DOHH2 (cell line): ENCODE data around the gene MSRB3.

Experiments
- EZH2phosphoT487 ChIP-seq: fragments of 200-600 bp; sonication (generic); IDR thresholded peaks from 2 replicates; pipeline ENCODE4 v1.6.1; 2017; ENCODE audit warnings: borderline replicate concordance, mild to moderate bottlenecking, antibody characterized with exemption, low read length, moderate library complexity, mixed read lengths
- TF ChIP-seq, protein P1 (sequence below): fragments of 200-600 bp; sonication (generic); IDR thresholded peaks from one replicate; pipeline ENCODE4 v1.5.1; 2014; ENCODE audit warnings: antibody characterized with exemption, mild to moderate bottlenecking, low read depth, low read length; ENCODE audit not compliant: poor library complexity, severe bottlenecking

DNA sequence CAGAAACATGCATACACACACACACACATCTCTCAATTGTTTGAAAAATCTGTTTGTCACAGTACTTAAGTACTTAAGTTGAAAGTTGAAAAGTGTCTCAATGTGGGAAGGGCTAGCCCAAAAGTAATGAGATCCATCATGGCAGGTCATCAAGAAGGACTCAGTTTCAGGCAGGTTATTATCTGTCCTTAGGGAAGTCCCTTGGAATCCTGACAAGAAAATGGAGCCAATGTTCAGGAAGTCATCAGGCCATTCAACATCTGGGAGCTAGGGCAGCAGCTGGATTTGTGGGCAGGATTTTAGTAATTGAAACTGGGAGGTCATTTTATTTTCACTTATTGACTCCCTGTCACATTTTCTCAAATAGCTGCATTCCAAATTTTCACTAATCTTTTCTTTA, 56.0 kb downstream of the MSRB3 start:
- TF ChIP-seq, protein P1, sequence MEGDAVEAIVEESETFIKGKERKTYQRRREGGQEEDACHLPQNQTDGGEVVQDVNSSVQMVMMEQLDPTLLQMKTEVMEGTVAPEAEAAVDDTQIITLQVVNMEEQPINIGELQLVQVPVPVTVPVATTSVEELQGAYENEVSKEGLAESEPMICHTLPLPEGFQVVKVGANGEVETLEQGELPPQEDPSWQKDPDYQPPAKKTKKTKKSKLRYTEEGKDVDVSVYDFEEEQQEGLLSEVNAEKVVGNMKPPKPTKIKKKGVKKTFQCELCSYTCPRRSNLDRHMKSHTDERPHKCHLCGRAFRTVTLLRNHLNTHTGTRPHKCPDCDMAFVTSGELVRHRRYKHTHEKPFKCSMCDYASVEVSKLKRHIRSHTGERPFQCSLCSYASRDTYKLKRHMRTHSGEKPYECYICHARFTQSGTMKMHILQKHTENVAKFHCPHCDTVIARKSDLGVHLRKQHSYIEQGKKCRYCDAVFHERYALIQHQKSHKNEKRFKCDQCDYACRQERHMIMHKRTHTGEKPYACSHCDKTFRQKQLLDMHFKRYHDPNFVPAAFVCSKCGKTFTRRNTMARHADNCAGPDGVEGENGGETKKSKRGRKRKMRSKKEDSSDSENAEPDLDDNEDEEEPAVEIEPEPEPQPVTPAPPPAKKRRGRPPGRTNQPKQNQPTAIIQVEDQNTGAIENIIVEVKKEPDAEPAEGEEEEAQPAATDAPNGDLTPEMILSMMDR: no peak
- no peak for TF ChIP-seq EZH2phosphoT487
